Loucy (cell line): ENCODE data around the gene TIMM10.

Experiments
- H2AFZ ChIP-seq: fragments of 200-600 bp; sonication (generic); 2 replicates; pipeline ENCODE4 v1.6.0; 2016; ENCODE audit warnings: antibody characterized with exemption, mild to moderate bottlenecking, low read length, moderate library complexity
- H3F3A ChIP-seq: fragments of 200-600 bp; 2 replicates; pipeline ENCODE4 v1.6.0; 2016; ENCODE audit warnings: antibody characterized with exemption, low read depth, mild to moderate bottlenecking
- H3K27me3 ChIP-seq: fragments of 200-600 bp; sonication (generic); 2 replicates; pipeline ENCODE4 v1.6.1; 2014; ENCODE audit warnings: low read length, mild to moderate bottlenecking; ENCODE audit not compliant: insufficient read depth, poor library complexity, severe bottlenecking
- H3K36me3 ChIP-seq: fragments of 200-600 bp; sonication (generic); 2 replicates; pipeline ENCODE4 v1.6.1; 2016; ENCODE audit warnings: low read length; ENCODE audit not compliant: insufficient read depth
- H3K4me1 ChIP-seq: fragments of 200-600 bp; sonication (generic); 2 replicates; pipeline ENCODE4 v1.5.1; 2014; ENCODE audit warnings: low read length, mild to moderate bottlenecking; ENCODE audit not compliant: insufficient read depth, poor library complexity, severe bottlenecking
- H3K4me2 ChIP-seq: fragments of 200-600 bp; sonication (generic); 2 replicates; pipeline ENCODE4 v1.6.0; 2014; ENCODE audit warnings: antibody characterized with exemption, low read length, low read depth, mild to moderate bottlenecking; ENCODE audit not compliant: poor library complexity, severe bottlenecking
- H3K4me3 ChIP-seq: fragments of 200-600 bp; sonication (generic); 2 replicates; pipeline ENCODE4 v1.5.1; 2014; ENCODE audit warnings: low read length, mild to moderate bottlenecking, mixed read lengths; ENCODE audit not compliant: poor library complexity, severe bottlenecking
- H3K79me2 ChIP-seq: fragments of 200-600 bp; sonication (generic); 2 replicates; pipeline ENCODE4 v1.6.1; 2014; ENCODE audit warnings: low read length; ENCODE audit not compliant: insufficient read depth
- H3K9ac ChIP-seq: fragments of 200-600 bp; sonication (generic); 2 replicates; pipeline ENCODE4 v1.6.0; 2014; ENCODE audit warnings: mild to moderate bottlenecking, low read depth, low read length, moderate library complexity; ENCODE audit not compliant: poor library complexity, severe bottlenecking
- H3K9me2 ChIP-seq: fragments of 200-600 bp; sonication (generic); replicated peaks from 2 replicates; pipeline ENCODE4 v1.6.1; 2016; ENCODE audit warnings: low read depth, low read length, mixed read lengths
- H3K9me3 ChIP-seq: fragments of 200-600 bp; sonication (generic); 2 replicates; pipeline ENCODE4 v1.6.1; 2014; ENCODE audit warnings: mild to moderate bottlenecking, antibody characterized with exemption, low read length, low read depth; ENCODE audit not compliant: insufficient read depth
- H4K20me1 ChIP-seq: fragments of 200-600 bp; sonication (generic); 2 replicates; pipeline ENCODE4 v1.6.0; 2014; ENCODE audit warnings: antibody characterized with exemption, low read length, mild to moderate bottlenecking; ENCODE audit not compliant: insufficient read depth, poor library complexity, severe bottlenecking
- CTCF ChIP-seq: fragments of 200-600 bp; sonication (generic); conservative IDR thresholded peaks from 2 replicates; pipeline ENCODE4 v1.5.1; 2014; ENCODE audit warnings: mild to moderate bottlenecking, antibody characterized with exemption, low read length
- EZH2phosphoT487 ChIP-seq: fragments of 200-600 bp; IDR thresholded peaks from 2 replicates; pipeline ENCODE4 v1.6.1; 2018; ENCODE audit warnings: antibody characterized with exemption, mild to moderate bottlenecking, moderate library complexity, borderline replicate concordance

TIMM10 gene

GRCh38 chr11:57515332-57516060, 15.1 kb downstream of the TIMM10 start, which contains the start of gene SLC43A1:
Gene SLC43A1 (minus strand): TSS chr11:57515702. CDS start chr11:57514111, 1,591 bp downstream.
- Histone ChIP-seq H3K9me3 (no peaks in the 10 kb centered on the region), H3K4me3 (peak within 1 kb of the TSS; percentile 98), H4K20me1 (peaks cover 4% of the 10 kb centered on the region), H2AFZ (peak within 1 kb of the TSS; percentile 97), H3F3A (0 out of 2 replicates have a peak, but pooled peaks cover 12% of the 10 kb centered on the region), H3K36me3 (no peaks in the 10 kb centered on the region), H3K79me2 (peaks cover 32% of the 10 kb centered on the region), H3K9me2 (no peaks in the 10 kb centered on the region), H3K4me1 (peaks cover 40% of the 10 kb centered on the region), H3K9ac (peak within 1 kb of the TSS; percentile 84), H3K4me2 (peak within 1 kb of the TSS; percentile 96), H3K27me3 (no peaks in the 10 kb centered on the region)
- TF ChIP-seq EZH2phosphoT487: no peak
- TF ChIP-seq CTCF: no peak; the same call in 1 of the 2 replicates

GRCh38 chr11:57514538-57515331, 15.8 kb downstream of the TIMM10 start:
- Histone ChIP-seq H3K79me2 (peaks cover 35% of the 10 kb centered on the region), H4K20me1 (peaks cover 4% of the 10 kb centered on the region), H3K9me3 (no peaks in the 10 kb centered on the region), H2AFZ (peak overlapping the region; percentile 97), H3K4me1 (peaks cover 40% of the 10 kb centered on the region), H3F3A (0 out of 2 replicates have a peak, but pooled peaks cover 12% of the 10 kb centered on the region), H3K36me3 (no peaks in the 10 kb centered on the region), H3K27me3 (no peaks in the 10 kb centered on the region), H3K9me2 (no peaks in the 10 kb centered on the region), H3K4me2 (peak overlapping the region; percentile 96), H3K4me3 (peak overlapping the region; percentile 98), H3K9ac (peak overlapping the region; percentile 84)
- TF ChIP-seq EZH2phosphoT487 (no peak), CTCF (no peak)

- peaks cover 4% of the 10 kb centered on the region for H4K20me1 ChIP-seq
- H3K4me1 ChIP-seq: peaks cover 40% of the 10 kb centered on the region
- H3K36me3 ChIP-seq: no peaks in the 10 kb centered on the region
- H3K9me2 ChIP-seq: no peaks in the 10 kb centered on the region
- H3K4me3 ChIP-seq: peak overlapping the region; percentile 98
- no peaks in the 10 kb centered on the region for H3K9me3 ChIP-seq
- peak overlapping the region; percentile 84 for H3K9ac ChIP-seq
- H3K4me2 ChIP-seq: peak overlapping the region; percentile 96
- peaks cover 36% of the 10 kb centered on the region for H3K79me2 ChIP-seq
- 0 out of 2 replicates have a peak, but pooled peaks cover 12% of the 10 kb centered on the region for H3F3A ChIP-seq
- TF ChIP-seq EZH2phosphoT487 (no peak), CTCF (no peak)
- H2AFZ ChIP-seq: peak overlapping the region; percentile 97
- H3K27me3 ChIP-seq: no peaks in the 10 kb centered on the region
Observed at GRCh38 chr11:57513911-57514537, 16.5 kb downstream of the TIMM10 start.
